Endodermal cell (in vitro differentiated cells): ENCODE measurements around the gene SLC7A8. TPM values are rescaled to one million over a fixed set of nuclear protein-coding genes. Genes with fewer than 3 reads are reported as not detected.

Experiments used
- DNase-seq: peaks from one replicate; pipeline ENCODE4 v3.0.0-alpha.2; 2017
- H3K27ac ChIP-seq: 2 replicates; pipeline ENCODE4 v1.5.1; 2013; ENCODE audit warnings: mild to moderate bottlenecking, low read depth, low read length, moderate library complexity
- H3K27me3 ChIP-seq: 2 replicates; pipeline ENCODE4 v1.6.1; 2013; ENCODE audit warnings: mild to moderate bottlenecking, low read length, moderate library complexity; ENCODE audit not compliant: insufficient read depth, control insufficient read depth, poor library complexity, severe bottlenecking
- H3K36me3 ChIP-seq: 2 replicates; pipeline ENCODE4 v1.7.0; 2013; ENCODE audit warnings: mild to moderate bottlenecking, low read length, moderate library complexity; ENCODE audit not compliant: control insufficient read depth, insufficient read depth
- H3K4me1 ChIP-seq: one replicate; pipeline ENCODE4 v1.7.0; 2013; ENCODE audit warnings: low read length; ENCODE audit not compliant: control insufficient read depth, insufficient read depth
- H3K4me3 ChIP-seq: 2 replicates; pipeline ENCODE4 v1.5.1; 2013; ENCODE audit warnings: mild to moderate bottlenecking, low read length, moderate library complexity
- H3K9ac ChIP-seq: 2 replicates; pipeline ENCODE4 v1.6.1; 2013; ENCODE audit warnings: mild to moderate bottlenecking, low read length, moderate library complexity; ENCODE audit not compliant: poor library complexity, severe bottlenecking; ENCODE audit errors: extremely low read depth
- H3K9me3 ChIP-seq: 2 replicates; pipeline ENCODE4 v1.6.1; 2013; ENCODE audit warnings: mild to moderate bottlenecking, low read length, moderate library complexity; ENCODE audit not compliant: control insufficient read depth
- H3K27ac Mint-ChIP-seq: 2 replicates; pipeline ENCODE4 v1.8.0; 2020; ENCODE audit warnings: mixed read lengths
- H3K27me3 Mint-ChIP-seq: 2 replicates; pipeline ENCODE4 v1.8.0; 2021; ENCODE audit warnings: mild to moderate bottlenecking, mixed read lengths; ENCODE audit not compliant: insufficient read depth
- H3K36me3 Mint-ChIP-seq: 2 replicates; pipeline ENCODE4 v1.8.0; 2020; ENCODE audit warnings: low read depth, mixed read lengths
- H3K4me1 Mint-ChIP-seq: 2 replicates; pipeline ENCODE4 v1.8.0; 2020; ENCODE audit warnings: mixed read lengths
- H3K4me3 Mint-ChIP-seq: 2 replicates; pipeline ENCODE4 v1.8.0; 2020; ENCODE audit warnings: mild to moderate bottlenecking, moderate library complexity, mixed read lengths
- H3K9me3 Mint-ChIP-seq: 2 replicates; pipeline ENCODE4 v1.8.0; 2020; ENCODE audit warnings: mild to moderate bottlenecking, mixed read lengths
- WGBS, 2 experiments: methylation state at CpG; one replicate each; pipeline versions ENCODE4 v1.1.5 to v1.1.7; 2013; ENCODE audit warnings: missing lambda C conversion rate in 2 of 2, mixed read lengths in 1 of 2; ENCODE audit not compliant: insufficient coverage in 1 of 2, insufficient read length in 1 of 2; 5-methylcytosine and 5-hydroxymethylcytosine counted together
- total RNA-seq, 2 donors: library from RNA; stranded (reverse); fragmentation: NEBNext Ultra II Directional in 1 of 2; extraction: Animal tissue kit (Norgen Biotek cat#: 25700) in 1 of 2; gene quantifications; 2 replicates in 1 of 2; 3 replicates in 1 of 2; pipeline ENCODE4 v1.2.1, GENCODE V29; 2021
- TF ChIP-seq, protein P1 (sequence below): fragments of 200-600 bp; sonication (generic); conservative IDR thresholded peaks from 2 replicates; pipeline ENCODE4 v1.5.0; 2021; ENCODE audit warnings: antibody characterized with exemption, mild to moderate bottlenecking

Gene SLC7A8
- total RNA-seq, 2 donors from 2014 or later = 47.6 to 48.9 TPM

DNA sequence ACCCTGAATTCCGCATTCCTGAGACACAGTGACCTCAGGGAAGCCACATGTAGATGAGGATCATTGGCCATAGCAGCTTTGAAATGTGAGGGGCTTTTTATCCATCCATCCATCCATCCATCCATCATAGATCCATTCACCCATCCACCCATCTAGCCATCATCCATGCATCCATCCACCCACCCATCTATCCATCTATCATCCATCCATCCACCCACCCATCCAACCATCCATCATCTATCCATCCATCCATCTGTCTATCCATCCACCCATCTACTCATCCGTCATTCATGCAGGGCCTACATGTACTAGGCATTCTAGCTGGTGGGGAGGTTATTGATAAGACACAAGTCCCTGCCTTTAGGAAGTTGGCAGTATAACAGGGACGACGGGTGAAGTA lies 36.5 kb downstream of the SLC7A8 start:
- Mint-ChIP-seq H3K4me1 (peaks cover 20% of the 10 kb centered on the region), H3K27me3 (peaks cover 4% of the 10 kb centered on the region), H3K36me3 (peaks cover 9% of the 10 kb centered on the region), H3K9me3 (peaks cover 7% of the 10 kb centered on the region), H3K27ac (no peak overlapping the region), H3K4me3 (no peak overlapping the region)
- Histone ChIP-seq H3K36me3 (no peaks in the 10 kb centered on the region), H3K27ac (no peak overlapping the region), H3K4me1 (peaks cover 4% of the 10 kb centered on the region), H3K9me3 (no peaks in the 10 kb centered on the region), H3K4me3 (no peak overlapping the region), H3K9ac (no peak overlapping the region), H3K27me3 (peaks cover 26% of the 10 kb centered on the region)
- no peak for DNase-seq
- 97 to 100% methylated on average over 3 to 4 of the region's 4 CpGs for WGBS, 2 experiments
- TF ChIP-seq, protein P1, sequence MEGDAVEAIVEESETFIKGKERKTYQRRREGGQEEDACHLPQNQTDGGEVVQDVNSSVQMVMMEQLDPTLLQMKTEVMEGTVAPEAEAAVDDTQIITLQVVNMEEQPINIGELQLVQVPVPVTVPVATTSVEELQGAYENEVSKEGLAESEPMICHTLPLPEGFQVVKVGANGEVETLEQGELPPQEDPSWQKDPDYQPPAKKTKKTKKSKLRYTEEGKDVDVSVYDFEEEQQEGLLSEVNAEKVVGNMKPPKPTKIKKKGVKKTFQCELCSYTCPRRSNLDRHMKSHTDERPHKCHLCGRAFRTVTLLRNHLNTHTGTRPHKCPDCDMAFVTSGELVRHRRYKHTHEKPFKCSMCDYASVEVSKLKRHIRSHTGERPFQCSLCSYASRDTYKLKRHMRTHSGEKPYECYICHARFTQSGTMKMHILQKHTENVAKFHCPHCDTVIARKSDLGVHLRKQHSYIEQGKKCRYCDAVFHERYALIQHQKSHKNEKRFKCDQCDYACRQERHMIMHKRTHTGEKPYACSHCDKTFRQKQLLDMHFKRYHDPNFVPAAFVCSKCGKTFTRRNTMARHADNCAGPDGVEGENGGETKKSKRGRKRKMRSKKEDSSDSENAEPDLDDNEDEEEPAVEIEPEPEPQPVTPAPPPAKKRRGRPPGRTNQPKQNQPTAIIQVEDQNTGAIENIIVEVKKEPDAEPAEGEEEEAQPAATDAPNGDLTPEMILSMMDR = no peak

DNA sequence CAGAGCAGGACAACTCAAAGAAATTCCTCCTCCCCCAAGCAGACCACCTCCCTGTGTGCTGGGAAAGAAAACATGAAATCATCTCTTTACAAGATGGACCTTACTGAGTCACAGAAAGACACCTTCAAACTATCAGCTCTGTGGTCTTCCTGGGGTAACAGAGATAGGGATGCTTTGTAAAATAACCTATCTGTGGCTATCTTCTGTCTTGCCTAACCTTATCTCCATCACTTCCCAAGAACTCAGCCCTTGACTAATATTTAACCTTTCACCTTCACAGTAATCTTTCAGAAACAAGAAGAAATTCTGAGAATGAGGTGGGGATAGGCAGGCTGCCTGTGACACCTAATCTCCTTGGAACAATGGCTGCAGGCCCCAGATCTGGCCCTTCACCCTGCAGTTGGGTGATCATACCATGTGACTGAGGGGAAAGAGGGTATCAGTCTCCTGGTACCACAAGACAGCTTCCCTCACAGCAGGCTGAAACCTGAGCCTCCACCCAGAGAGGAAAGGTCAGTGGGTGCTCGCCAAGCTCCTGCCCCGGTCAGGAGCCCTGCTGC lies 37.0 kb downstream of the SLC7A8 start:
- Mint-ChIP-seq H3K27me3 (peaks cover 4% of the 10 kb centered on the region), H3K9me3 (peaks cover 7% of the 10 kb centered on the region), H3K4me3 (no peak overlapping the region), H3K27ac (peak overlapping the region; percentile 84), H3K4me1 (peaks cover 20% of the 10 kb centered on the region), H3K36me3 (peaks cover 9% of the 10 kb centered on the region)
- H3K27me3 ChIP-seq = peaks cover 26% of the 10 kb centered on the region
- no peak overlapping the region for H3K4me3 ChIP-seq
- peaks cover 4% of the 10 kb centered on the region for H3K4me1 ChIP-seq
- no peak overlapping the region for H3K27ac ChIP-seq
- DNase-seq = peak; percentile 62
- H3K36me3 ChIP-seq = no peaks in the 10 kb centered on the region
- WGBS, 2 experiments = 77 to 85% methylated on average over 2 of the region's 2 CpGs
- H3K9me3 ChIP-seq = no peaks in the 10 kb centered on the region
- TF ChIP-seq, protein P1 = no peak
- H3K9ac ChIP-seq = no peak overlapping the region

DNA sequence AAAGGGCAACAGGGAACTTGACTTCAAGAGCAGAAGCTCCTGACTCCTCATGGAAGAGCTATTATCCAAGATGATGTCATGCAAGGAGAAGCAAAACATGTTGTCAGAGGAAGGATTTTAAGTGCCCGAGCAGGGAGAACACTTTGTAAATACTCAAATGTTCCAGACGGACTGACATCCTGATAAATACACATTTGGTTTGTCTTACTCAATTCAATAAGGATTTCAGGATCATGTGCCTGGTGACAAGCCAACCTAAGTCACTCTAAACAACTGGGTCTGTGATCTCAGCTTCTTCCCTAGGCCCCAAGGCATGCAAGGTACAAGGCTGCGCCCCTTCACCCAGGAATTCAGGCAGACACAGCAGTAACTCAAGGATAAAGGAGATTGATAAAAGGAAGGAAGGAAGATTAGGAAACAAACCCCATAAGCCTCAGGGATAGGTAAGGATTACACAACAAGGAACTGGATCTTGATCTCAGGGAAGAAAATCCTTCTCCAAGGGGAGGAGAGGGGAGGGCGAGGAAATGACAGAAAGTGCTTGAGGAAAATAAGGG lies 37.6 kb downstream of the SLC7A8 start:
- peaks cover 4% of the 10 kb centered on the region for H3K4me1 ChIP-seq
- TF ChIP-seq, protein P1 = no peak
- no peak overlapping the region for H3K27ac ChIP-seq
- no peaks in the 10 kb centered on the region for H3K36me3 ChIP-seq
- WGBS, 2 experiments = 79% methylated on average over 3 to 4 of the region's 4 CpGs
- no peak for DNase-seq
- no peaks in the 10 kb centered on the region for H3K9me3 ChIP-seq
- H3K4me3 Mint-ChIP-seq = no peak overlapping the region
- H3K4me3 ChIP-seq = no peak overlapping the region
- peaks cover 22% of the 10 kb centered on the region for H3K27me3 ChIP-seq
- H3K9me3 Mint-ChIP-seq = peaks cover 7% of the 10 kb centered on the region
- no peak overlapping the region for H3K9ac ChIP-seq
- H3K27ac Mint-ChIP-seq = peak overlapping the region; percentile 84
- H3K36me3 Mint-ChIP-seq = peaks cover 9% of the 10 kb centered on the region
- peaks cover 4% of the 10 kb centered on the region for H3K27me3 Mint-ChIP-seq
- peaks cover 20% of the 10 kb centered on the region for H3K4me1 Mint-ChIP-seq
